GM12801 (cell line): Measurements from ENCODE around the gene CRYGC.

Source experiments
- CTCF ChIP-seq: IDR thresholded peaks from one replicate; pipeline ENCODE4 v1.5.1; 2011; ENCODE audit warnings: control low read depth; ENCODE audit not compliant: insufficient read length; ENCODE audit errors: extremely low read depth

CRYGC gene

GRCh38 chr2:208129744-208130711 is at the start of gene CRYGC:
CRYGC (minus strand) TSS chr2:208129828; CDS start chr2:208129792, 36 bp downstream.
- no peak for TF ChIP-seq CTCF

DNA sequence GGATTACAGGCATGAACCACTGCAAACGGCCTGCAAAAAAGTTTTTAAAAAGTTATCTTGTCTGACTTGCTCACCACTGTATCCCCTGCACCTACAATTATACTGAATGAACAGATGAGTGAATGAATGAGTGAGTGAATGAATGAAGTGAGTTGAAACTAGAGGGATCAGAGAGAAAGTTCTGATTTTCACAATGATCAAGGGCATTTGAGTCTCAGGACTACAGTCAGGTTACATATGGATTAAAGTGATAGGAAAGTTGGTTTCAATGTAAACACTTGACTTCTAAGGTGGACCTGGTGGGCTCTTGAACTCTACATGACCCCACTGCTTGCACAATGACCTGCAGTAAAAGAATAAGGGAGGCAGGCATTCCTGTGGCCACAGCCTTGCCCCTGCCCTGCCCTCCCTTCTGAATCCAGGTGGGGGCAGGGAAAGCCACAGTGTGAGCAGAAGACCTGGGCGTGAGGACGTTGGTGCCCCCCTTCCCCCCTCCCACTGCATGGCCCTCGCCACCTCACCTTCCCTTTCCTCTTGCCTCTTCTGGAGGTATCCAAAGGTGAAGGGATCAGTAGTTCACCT is 49.5 kb upstream of the CRYGC start:
- no peak for TF ChIP-seq CTCF

GRCh38 chr2:208175840-208176153 is 46.2 kb upstream of the CRYGC start:
- TF ChIP-seq CTCF, result no peak

DNA sequence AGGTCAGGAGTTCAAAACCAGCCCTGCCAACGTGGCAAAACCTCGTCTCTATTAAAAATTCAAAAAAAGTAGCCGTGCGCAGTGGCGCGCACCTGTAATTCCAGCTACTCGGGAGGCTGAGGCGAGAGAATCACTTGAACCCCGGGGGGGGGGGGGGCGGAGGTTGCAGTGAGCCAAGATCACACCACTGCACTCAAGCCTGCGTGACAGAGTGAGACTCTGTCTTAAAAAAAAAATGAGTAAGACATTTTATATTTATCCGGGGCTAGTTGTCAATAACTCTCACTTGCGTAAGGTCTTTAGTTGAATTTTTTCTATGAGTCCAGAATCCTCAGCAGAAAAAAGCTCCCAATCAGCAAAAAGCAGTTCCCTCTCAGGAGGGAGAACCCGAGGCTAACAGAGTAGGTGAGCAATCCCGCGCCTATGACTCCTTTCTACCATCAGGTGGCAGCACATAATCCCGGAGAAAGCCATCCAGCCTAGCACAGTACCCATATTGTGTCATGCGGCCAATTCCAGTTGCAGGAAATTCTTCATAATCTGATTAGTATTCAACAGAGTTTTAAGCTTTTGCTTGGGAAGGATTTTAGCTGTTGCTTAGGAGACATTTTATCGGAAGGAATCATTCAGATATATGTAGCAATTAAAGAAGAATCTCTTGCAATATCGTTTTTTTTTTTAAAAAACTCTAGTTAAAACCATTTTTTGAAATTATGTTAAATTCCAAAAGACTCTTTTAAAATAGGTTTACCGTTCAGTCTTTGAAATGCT is 45.6 kb upstream of the CRYGC start:
- no peak for TF ChIP-seq CTCF

DNA sequence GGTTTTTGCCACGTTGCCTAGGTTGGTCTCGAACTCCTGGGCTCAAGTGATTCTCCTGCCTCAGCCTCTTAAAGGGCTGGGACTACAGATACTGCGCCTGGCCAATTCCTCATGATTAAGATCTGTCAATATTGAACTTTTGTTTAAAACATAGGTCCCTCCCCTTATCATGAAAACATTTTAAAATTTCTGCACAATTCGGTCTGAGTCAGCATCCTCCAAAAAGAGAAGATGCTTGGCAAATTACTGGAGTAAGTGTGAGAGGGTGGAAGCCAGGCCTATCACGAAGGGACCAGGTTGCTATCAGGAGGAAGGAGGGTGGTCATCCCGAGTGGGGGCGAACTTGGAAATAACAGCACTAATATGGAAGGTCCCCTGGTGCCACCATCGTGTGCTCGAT is 44.5 kb upstream of the CRYGC start:
- no peak for TF ChIP-seq CTCF

GRCh38 chr2:208172125-208172524 is 42.5 kb upstream of the CRYGC start:
- TF ChIP-seq CTCF, result no peak
